ENCODE data around the gene TNRC6C. TPM values are rescaled to one million over a fixed set of nuclear protein-coding genes. Genes with fewer than 3 reads are reported as not detected.
"Not testable (repeated sequence)": the region's sequence is repeated elsewhere in the genome, so short reads cannot be mapped to it uniquely, and the experiment has no call there.

TNRC6C gene
- total RNA-seq, 1 donor, result 12.4 TPM

- not testable (repeated sequence) for H3K27me3 ChIP-seq (ENCODE audit: insufficient read depth, low read length); H3K9me3 ChIP-seq (ENCODE audit: low read depth, low read length); H3K4me1 ChIP-seq (ENCODE audit: insufficient read depth, low read length); H3K4me3 ChIP-seq (ENCODE audit: low read length)
Measured at GRCh38 chr17:78082355-78082872, 123.9 kb downstream of the TNRC6C start.

GRCh38 chr17:78082988-78083387 is 124.5 kb downstream of the TNRC6C start:
- Histone ChIP-seq H3K4me3 (ENCODE audit: low read length) (no peak overlapping the region), H3K4me1 (ENCODE audit: insufficient read depth, low read length) (no peaks in the 10 kb centered on the region), H3K27me3 (ENCODE audit: insufficient read depth, low read length) (no peaks in the 10 kb centered on the region), H3K9me3 (ENCODE audit: low read depth, low read length) (no peaks in the 10 kb centered on the region)

GRCh38 chr17:78086740-78087139 is 128.2 kb downstream of the TNRC6C start:
- Histone ChIP-seq H3K27me3 (ENCODE audit: insufficient read depth, low read length) (no peaks in the 10 kb centered on the region), H3K4me3 (ENCODE audit: low read length) (no peak overlapping the region), H3K9me3 (ENCODE audit: low read depth, low read length) (no peaks in the 10 kb centered on the region), H3K4me1 (ENCODE audit: insufficient read depth, low read length) (peaks cover 10% of the 10 kb centered on the region)

- H3K4me3 ChIP-seq (ENCODE audit: low read length), result no peak overlapping the region
- no peaks in the 10 kb centered on the region for H3K9me3 ChIP-seq (ENCODE audit: low read depth, low read length)
- no peaks in the 10 kb centered on the region for H3K27me3 ChIP-seq (ENCODE audit: insufficient read depth, low read length)
- H3K4me1 ChIP-seq (ENCODE audit: insufficient read depth, low read length), result peaks cover 10% of the 10 kb centered on the region
Measured at GRCh38 chr17:78088529-78088928, 130.0 kb downstream of the TNRC6C start.

GRCh38 chr17:78089576-78090281 is 131.2 kb downstream of the TNRC6C start:
- no peak overlapping the region for H3K4me3 ChIP-seq (ENCODE audit: low read length)
- no peaks in the 10 kb centered on the region for H3K27me3 ChIP-seq (ENCODE audit: insufficient read depth, low read length)
- peaks cover 10% of the 10 kb centered on the region for H3K4me1 ChIP-seq (ENCODE audit: insufficient read depth, low read length)
- H3K9me3 ChIP-seq (ENCODE audit: low read depth, low read length), result no peaks in the 10 kb centered on the region

- H3K27me3 ChIP-seq (ENCODE audit: insufficient read depth, low read length), result no peaks in the 10 kb centered on the region
- H3K4me3 ChIP-seq (ENCODE audit: low read length), result no peak overlapping the region
- H3K4me1 ChIP-seq (ENCODE audit: insufficient read depth, low read length), result peaks cover 10% of the 10 kb centered on the region
- no peaks in the 10 kb centered on the region for H3K9me3 ChIP-seq (ENCODE audit: low read depth, low read length)
Measured at GRCh38 chr17:78092794-78093324, 134.4 kb downstream of the TNRC6C start.

- Histone ChIP-seq H3K9me3 (ENCODE audit: low read depth, low read length) (no peaks in the 10 kb centered on the region), H3K27me3 (ENCODE audit: insufficient read depth, low read length) (no peaks in the 10 kb centered on the region), H3K4me3 (ENCODE audit: low read length) (no peak overlapping the region), H3K4me1 (ENCODE audit: insufficient read depth, low read length) (peaks cover 2% of the 10 kb centered on the region)
Measured at GRCh38 chr17:78095035-78095434, 136.5 kb downstream of the TNRC6C start.

GRCh38 chr17:78096093-78096492 is 137.6 kb downstream of the TNRC6C start:
- Histone ChIP-seq H3K27me3 (ENCODE audit: insufficient read depth, low read length) (no peaks in the 10 kb centered on the region), H3K9me3 (ENCODE audit: low read depth, low read length) (no peaks in the 10 kb centered on the region), H3K4me3 (ENCODE audit: low read length) (no peak overlapping the region), H3K4me1 (ENCODE audit: insufficient read depth, low read length) (no peaks in the 10 kb centered on the region)

- no peaks in the 10 kb centered on the region for H3K27me3 ChIP-seq (ENCODE audit: insufficient read depth, low read length)
- H3K4me3 ChIP-seq (ENCODE audit: low read length), result no peak overlapping the region
- no peaks in the 10 kb centered on the region for H3K9me3 ChIP-seq (ENCODE audit: low read depth, low read length)
- H3K4me1 ChIP-seq (ENCODE audit: insufficient read depth, low read length), result no peaks in the 10 kb centered on the region
Measured at GRCh38 chr17:78101112-78101511, 142.6 kb downstream of the TNRC6C start.

GRCh38 chr17:78101542-78101941 is 143.0 kb downstream of the TNRC6C start:
- H3K4me3 ChIP-seq (ENCODE audit: low read length), result no peak overlapping the region
- no peaks in the 10 kb centered on the region for H3K9me3 ChIP-seq (ENCODE audit: low read depth, low read length)
- no peaks in the 10 kb centered on the region for H3K4me1 ChIP-seq (ENCODE audit: insufficient read depth, low read length)
- H3K27me3 ChIP-seq (ENCODE audit: insufficient read depth, low read length), result no peaks in the 10 kb centered on the region

GRCh38 chr17:78103311-78103710 is 144.8 kb downstream of the TNRC6C start:
- Histone ChIP-seq H3K4me1 (ENCODE audit: insufficient read depth, low read length) (no peaks in the 10 kb centered on the region), H3K4me3 (ENCODE audit: low read length) (no peak overlapping the region), H3K9me3 (ENCODE audit: low read depth, low read length) (no peaks in the 10 kb centered on the region), H3K27me3 (ENCODE audit: insufficient read depth, low read length) (no peaks in the 10 kb centered on the region)

GRCh38 chr17:78104540-78104941 is 146.0 kb downstream of the TNRC6C start:
- H3K4me1 ChIP-seq (ENCODE audit: insufficient read depth, low read length), result no peaks in the 10 kb centered on the region
- no peaks in the 10 kb centered on the region for H3K27me3 ChIP-seq (ENCODE audit: insufficient read depth, low read length)
- no peak overlapping the region for H3K4me3 ChIP-seq (ENCODE audit: low read length)
- no peaks in the 10 kb centered on the region for H3K9me3 ChIP-seq (ENCODE audit: low read depth, low read length)

GRCh38 chr17:78105101-78105500 is 146.6 kb downstream of the TNRC6C start:
- H3K4me3 ChIP-seq (ENCODE audit: low read length), result no peak overlapping the region
- no peaks in the 10 kb centered on the region for H3K4me1 ChIP-seq (ENCODE audit: insufficient read depth, low read length)
- no peaks in the 10 kb centered on the region for H3K9me3 ChIP-seq (ENCODE audit: low read depth, low read length)
- H3K27me3 ChIP-seq (ENCODE audit: insufficient read depth, low read length), result no peaks in the 10 kb centered on the region

- Histone ChIP-seq H3K4me3 (ENCODE audit: low read length) (no peak overlapping the region), H3K9me3 (ENCODE audit: low read depth, low read length) (no peaks in the 10 kb centered on the region), H3K4me1 (ENCODE audit: insufficient read depth, low read length) (no peaks in the 10 kb centered on the region), H3K27me3 (ENCODE audit: insufficient read depth, low read length) (no peaks in the 10 kb centered on the region)
Measured at GRCh38 chr17:78105551-78105950, 147.0 kb downstream of the TNRC6C start.

- H3K27me3 ChIP-seq (ENCODE audit: insufficient read depth, low read length), result no peaks in the 10 kb centered on the region
Measured at GRCh38 chr17:78106211-78106610, 147.7 kb downstream of the TNRC6C start.

GRCh38 chr17:78107457-78107856 is 149.0 kb downstream of the TNRC6C start:
- no peaks in the 10 kb centered on the region for H3K9me3 ChIP-seq (ENCODE audit: low read depth, low read length)
- H3K4me1 ChIP-seq (ENCODE audit: insufficient read depth, low read length), result peaks cover 2% of the 10 kb centered on the region
- no peaks in the 10 kb centered on the region for H3K27me3 ChIP-seq (ENCODE audit: insufficient read depth, low read length)
- no peak overlapping the region for H3K4me3 ChIP-seq (ENCODE audit: low read length)

More at GRCh38 chr17:78106211-78106610, 147.7 kb downstream of the TNRC6C start:
- H3K4me3 ChIP-seq (ENCODE audit: low read length), result no peak overlapping the region
- H3K9me3 ChIP-seq (ENCODE audit: low read depth, low read length), result no peaks in the 10 kb centered on the region
- no peaks in the 10 kb centered on the region for H3K4me1 ChIP-seq (ENCODE audit: insufficient read depth, low read length)
